Inflammatory macrophage (primary cell): ENCODE results near the gene B4GALNT3.

Experiments
- DNase-seq, 2 donors: peaks; one replicate each; pipeline ENCODE4 v3.0.0-alpha.2; 2020 to 2022

The B4GALNT3 gene

GRCh38 chr12:539540-540310 is 80.0 kb downstream of the B4GALNT3 start:
- DNase-seq: no peak

- DNase-seq: no peak
These were observed 82.1 kb downstream of the B4GALNT3 start for GRCh38 chr12:541676-542324.

DNA sequence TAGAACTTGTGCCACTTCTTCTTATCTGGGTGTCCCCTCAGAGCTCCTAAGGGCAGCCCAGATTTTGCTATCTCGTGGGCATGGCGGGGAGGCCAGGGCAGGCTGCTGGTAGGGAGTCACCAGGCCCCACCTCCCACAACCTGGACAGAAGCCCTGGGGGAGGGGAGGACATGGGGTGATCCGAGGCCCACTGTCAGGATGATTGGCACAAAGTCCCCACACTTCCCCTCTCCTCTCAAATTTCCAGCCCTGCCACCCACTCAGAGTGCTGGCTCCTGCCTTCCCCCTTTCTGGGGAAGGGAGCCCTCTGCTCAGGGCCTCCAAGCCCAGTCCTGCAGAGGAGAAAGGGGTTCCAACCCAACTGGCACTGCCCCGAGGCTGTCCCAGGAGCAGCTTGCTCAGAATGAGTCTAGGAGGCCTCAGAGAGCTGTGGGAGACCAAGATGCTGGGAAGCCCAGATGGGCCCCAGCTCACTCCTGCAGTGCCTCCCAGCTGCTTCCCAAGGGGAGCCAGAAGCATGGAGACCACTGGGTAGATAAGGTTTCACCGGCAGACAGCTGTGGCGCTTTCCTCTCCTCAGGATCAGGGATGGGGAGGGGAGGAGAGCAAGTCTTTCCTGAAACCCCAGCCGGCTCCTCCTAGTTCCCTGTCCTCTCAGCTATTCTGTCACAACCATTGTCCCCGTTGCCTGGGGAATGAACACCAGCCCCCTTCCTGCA is 82.8 kb downstream of the B4GALNT3 start:
- DNase-seq: no peak

DNA sequence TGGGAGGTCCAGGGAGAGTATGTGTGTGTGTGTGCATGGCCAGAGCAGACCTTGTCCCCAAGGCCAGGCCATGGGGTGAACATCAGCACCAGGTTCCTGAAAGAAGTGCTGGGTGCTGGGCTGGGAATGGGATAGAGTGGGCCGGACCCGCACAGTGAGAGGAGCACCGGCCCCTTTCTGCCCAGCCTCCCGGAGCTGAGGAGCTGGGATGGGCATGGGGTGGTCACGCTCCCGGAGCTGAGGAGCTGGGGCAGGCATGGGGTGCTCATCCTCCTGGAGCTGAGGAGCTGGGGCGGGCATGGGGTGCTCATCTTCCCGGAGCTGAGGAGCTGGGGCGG is 83.3 kb downstream of the B4GALNT3 start:
- no peak for DNase-seq

- no peak for DNase-seq
These were observed 84.4 kb downstream of the B4GALNT3 start for GRCh38 chr12:544142-544541.

DNA sequence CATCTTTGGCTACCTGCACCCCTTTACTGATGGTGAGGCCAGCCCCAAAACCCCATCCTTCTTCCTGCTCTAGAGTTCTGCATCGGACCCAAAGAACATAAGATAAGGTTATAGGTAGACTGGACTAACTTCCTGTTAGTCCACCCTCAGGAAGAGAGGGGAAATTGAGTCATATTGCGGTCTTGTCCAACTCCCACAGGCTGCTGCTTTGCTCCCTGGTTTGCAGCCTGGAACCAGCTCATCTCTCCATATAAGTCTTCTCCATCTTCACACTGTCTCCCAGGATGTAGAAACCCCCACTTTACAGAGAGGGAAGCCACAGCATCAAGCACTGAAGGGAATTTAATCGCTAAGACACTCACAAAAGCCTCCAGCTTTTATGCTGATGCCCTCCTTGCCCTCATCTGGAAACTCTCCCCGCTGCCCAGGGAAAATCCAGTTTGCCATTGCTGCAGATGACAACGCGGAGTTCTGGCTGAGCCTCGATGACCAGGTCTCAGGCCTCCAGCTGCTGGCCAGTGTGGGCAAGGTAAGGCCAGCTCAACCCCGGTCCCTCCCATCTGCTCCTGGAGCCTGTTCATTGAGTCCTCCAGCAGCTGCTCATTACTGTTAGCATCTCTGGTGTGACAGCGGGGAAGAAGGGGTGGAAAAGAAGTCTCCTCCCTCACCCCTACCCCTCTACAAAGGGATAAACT is 85.3 kb downstream of the B4GALNT3 start:
- peak in 1 of 2 donors; percentile 18 for DNase-seq

DNA sequence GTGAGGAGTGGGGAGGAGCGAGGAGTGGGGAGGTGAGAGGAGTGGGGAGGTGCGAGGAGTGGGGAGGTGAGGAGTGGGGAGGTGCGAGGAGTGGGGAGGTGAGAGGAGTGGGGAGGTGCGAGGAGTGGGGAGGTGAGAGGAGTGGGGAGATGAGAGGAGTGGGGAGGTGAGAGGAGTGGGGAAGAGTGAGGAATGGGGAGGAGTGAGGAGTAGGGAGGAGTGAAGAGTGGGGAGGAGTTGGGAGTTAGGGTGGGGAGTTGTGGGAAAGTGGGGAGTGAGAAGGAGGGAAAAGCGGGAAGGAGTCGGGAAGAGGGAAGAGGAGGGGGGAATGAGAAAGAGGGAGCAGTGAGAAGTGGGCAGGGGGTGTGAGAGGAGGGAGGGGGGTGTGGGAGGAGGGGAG is 86.1 kb downstream of the B4GALNT3 start:
- no peak for DNase-seq

DNA sequence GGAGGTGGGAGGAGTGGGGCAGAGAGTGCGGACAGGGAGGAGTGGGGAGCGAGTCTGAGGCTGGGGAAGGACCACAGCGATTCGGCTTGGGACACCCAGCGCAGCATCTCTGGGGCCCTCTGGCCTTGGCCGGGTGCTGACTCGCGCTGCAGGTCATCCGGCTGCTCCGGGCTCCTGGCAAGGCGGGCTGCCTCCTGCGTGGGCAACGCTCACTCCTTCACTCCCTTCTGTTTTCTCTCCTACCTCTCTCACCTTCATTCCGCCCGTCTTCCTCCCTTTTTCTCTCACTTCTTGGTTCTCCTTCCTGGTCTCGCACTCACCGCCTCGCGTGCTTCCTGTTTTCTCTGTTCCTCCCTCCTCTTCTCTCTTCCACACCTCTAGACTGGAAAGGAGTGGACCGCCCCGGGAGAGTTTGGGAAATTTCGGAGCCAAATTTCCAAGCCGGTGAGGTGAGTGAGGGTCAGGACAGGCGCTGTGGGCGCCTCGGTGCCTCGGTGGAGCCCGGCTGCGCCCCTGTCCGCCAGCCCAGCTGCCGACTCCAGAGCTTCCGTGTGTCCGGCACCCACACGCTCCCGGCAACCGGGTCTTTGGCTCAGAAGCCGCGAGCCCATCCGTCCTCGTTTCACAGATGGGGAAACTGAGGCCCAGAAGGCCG is 86.7 kb downstream of the B4GALNT3 start:
- DNase-seq: no peak

DNA sequence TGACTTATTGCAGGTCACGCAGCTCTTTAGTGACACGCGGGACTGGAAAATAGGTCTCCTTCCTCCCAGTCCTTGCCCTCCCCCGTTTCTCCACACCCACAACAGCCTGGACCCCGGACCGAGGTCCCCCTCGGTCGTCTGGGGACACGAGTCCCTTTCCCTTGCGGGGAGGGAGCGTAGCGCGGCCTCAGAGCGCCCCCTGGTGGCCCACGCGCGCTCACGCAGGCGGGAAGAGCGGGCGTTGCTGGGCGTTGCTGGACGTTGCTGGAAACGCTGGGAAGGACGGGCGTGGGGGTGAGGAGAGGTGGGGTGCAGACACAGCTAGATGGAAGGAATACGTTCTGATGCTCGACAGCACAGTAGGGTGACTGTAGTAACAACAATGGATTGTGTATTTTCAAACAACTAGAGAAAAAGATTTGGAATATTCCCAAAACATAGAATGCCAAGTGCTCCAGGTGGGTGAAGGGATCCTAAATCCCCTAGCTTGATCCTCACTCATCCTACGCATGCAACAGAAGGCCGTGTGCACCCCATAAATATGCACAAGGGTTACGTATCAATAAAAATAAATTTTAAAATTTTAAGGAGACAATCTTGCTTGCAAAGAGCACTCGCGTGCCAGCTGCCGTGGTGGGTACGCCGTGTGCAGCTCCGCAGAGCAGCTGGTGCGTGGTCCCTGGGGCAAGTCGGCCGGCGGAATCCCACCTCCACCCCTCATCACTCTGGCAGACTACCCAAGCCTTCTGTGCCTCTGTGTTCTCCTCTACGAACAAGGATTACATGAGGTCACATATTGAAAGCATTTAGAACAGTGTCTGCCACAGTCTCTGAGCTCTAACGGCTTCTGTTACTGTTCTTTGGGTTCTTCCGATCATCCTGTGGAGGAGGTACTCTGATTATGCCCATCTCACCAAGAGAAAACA is 87.4 kb downstream of the B4GALNT3 start:
- DNase-seq: peak; percentile 63 to 71

- no peak for DNase-seq
These were observed 88.2 kb downstream of the B4GALNT3 start for GRCh38 chr12:547883-548470.

GRCh38 chr12:549476-550082 is 89.8 kb downstream of the B4GALNT3 start:
- DNase-seq: no peak

DNA sequence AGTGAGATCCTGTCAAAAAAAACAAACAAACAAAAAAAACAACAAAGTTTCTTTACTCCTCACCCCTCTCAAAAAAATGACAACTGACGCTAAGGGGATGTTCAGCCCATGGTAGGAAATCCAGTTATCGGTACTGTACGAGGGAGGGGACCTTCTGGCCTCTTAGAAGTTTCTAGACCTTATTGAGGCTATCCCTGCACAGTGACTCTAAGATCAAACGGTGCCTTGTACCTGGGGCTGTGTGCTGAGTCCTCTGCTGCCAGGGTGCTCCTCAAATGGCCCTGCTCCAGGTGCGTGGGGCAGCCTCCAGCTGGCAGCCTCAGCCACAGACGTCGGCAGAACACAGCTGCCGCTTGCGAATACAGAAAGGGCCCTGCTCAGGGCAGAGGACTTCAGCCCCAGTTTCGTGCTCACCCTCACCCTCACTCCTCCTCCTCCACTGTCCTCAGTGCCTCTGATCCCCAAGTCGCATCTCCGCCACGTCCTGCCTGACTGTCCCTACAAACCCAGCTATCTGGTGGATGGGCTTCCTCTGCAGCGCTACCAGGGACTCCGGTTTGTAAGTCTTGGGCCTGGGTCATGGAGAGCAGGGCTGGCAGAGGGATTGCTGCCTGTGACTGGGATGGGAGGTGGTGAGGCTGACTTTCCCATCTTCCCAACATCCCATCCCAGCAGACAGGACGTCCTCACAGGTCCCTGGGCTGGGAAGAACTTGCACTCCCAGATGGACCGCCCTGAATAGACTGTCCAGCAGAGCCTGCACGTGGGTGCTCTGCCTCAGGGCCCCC is 90.9 kb downstream of the B4GALNT3 start:
- DNase-seq: no peak

GRCh38 chr12:552466-552865 is 92.7 kb downstream of the B4GALNT3 start:
- no peak for DNase-seq

- DNase-seq: no peak
These were observed 93.7 kb downstream of the B4GALNT3 start for GRCh38 chr12:553216-554000.

GRCh38 chr12:554001-554285 is 94.2 kb downstream of the B4GALNT3 start:
- DNase-seq: no peak

- DNase-seq: no peak
These were observed 96.8 kb downstream of the B4GALNT3 start for GRCh38 chr12:556498-556897.

DNA sequence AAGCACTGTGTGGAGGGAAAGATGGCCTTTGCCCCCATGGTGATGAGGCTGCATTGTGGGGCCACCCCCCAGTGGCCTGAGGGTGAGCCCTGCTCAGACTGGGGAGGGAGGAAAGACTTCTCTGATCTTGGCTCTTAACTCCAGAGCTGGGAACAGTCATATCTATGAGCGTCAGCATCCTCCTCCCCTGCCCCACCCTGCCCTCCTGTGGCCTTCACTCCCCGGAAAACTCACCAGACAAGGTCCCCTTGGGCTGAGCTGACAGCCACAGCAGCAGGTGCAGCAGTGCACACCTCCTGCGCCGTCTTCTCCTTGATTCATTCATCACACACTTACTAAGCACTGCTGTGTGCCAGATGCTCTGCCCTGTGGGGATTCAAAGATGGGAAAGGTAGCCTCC is 98.8 kb downstream of the B4GALNT3 start:
- DNase-seq: no peak

DNA sequence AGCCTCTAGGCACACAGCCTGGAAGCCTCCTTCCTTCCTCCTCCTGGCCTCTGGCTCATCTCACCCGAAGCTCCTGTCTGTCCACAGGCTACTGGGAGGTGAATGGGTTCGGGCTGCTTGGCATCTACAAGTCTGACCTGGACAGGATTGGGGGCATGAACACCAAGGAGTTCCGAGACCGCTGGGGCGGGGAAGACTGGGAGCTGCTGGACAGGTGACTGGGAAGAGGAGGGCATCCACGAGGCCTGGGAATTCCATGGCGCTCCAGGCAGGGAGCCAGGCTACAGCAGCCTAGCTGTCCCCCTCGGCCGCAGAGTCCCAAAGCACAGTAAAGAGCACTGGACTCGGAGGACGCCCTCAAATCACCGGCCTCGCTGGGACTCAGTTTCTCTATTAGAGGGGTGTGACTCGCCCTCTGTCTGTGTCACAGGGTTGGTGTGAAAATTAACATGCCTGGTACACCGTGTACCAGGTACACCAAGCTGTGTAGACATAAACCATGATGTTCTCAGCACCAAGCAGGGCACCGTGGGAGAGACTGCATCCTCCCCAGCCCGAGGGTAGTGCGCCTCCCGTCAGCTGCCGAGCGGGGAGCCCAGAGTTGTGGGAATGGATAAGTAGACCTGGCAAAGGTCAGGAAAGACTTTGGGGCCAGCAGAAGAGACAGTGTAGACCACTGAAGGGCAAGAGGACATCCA is 99.6 kb downstream of the B4GALNT3 start:
- no peak for DNase-seq
